GM10248 (cell line): ENCODE results near the gene BCDIN3D.

ENCODE experiments used
- CTCF ChIA-PET: fragments of 300-600 bp; sonication (Branson Sonifier 250); formaldehyde crosslinking; extraction: SDS; loops from one replicate; lab custom pipeline; 2021; ENCODE audit warnings: antibody characterized with exemption; lab: Yijun Ruan, JAX
- POLR2A ChIA-PET: fragments of 350-650 bp; sonication (Branson Sonifier 250); formaldehyde crosslinking; extraction: SDS; loops from one replicate; lab custom pipeline; 2020; ENCODE audit warnings: antibody characterized with exemption; lab: Yijun Ruan, JAX
- DNase-seq: peaks from one replicate; pipeline ENCODE4 v3.0.0; 2012; ENCODE audit errors: extremely low spot score
- CTCF ChIP-seq: IDR thresholded peaks from 2 replicates; pipeline ENCODE4 v1.5.1; 2012; ENCODE audit warnings: mild to moderate bottlenecking, low read depth; ENCODE audit errors: extremely low read depth, missing control alignments, control extremely low read depth

The BCDIN3D gene

GRCh38 chr12:49797449-49797776, 45.5 kb downstream of the BCDIN3D start:
- peak; percentile 17 for DNase-seq
- ChIA-PET CTCF (interaction anchor here (1.0 to 6.0 kb wide), 5 partner anchors 8 to 41 kb away, joined by 3 to 34 read pairs (median 6); no protein-coding TSS in a partner anchor), POLR2A (no interaction called here)
- no peak for TF ChIP-seq CTCF

GRCh38 chr12:49796606-49797448, 46.1 kb downstream of the BCDIN3D start:
- DNase-seq, result peak; percentile 17
- ChIA-PET POLR2A (no interaction called here), CTCF (interaction anchor here (0.8 to 6.0 kb wide), 7 partner anchors 8 to 44 kb away, joined by 3 to 34 read pairs (median 5); no protein-coding TSS in a partner anchor)
- TF ChIP-seq CTCF, result no peak

- POLR2A ChIA-PET, result interaction anchor here (0.6 kb wide), 1 partner anchor 52 kb away, joined by 8 read pairs; no protein-coding TSS in a partner anchor
- TF ChIP-seq CTCF, result no peak
- no peak for DNase-seq
- CTCF ChIA-PET, result interaction anchor here (0.8 to 6.0 kb wide), 6 partner anchors 13 to 44 kb away, joined by 3 to 34 read pairs (median 6); no protein-coding TSS in a partner anchor
Measured at GRCh38 chr12:49796155-49796554, 46.8 kb downstream of the BCDIN3D start.

DNA sequence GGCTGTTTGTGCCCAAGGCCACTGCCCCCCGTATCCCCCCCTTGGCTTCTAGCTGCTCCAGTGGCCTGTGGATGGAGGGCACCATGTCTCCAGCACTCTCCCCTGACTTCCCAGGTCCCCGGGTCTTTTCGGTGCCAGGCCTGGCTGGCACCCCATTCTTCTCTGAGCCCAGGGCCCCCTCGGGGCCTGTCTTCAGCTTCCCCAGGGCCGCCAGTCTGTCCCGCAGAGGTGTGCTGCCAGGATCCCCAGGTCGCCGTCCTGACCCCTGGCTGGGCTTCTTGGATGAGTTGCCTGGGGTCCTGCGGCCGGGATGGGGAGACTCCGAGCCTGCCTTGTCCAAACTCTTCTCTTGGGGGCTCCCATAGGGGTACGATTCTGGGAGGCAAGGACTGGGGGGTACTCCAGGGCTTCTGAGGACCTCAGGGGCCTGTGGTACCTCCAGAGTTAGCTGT, 47.2 kb downstream of the BCDIN3D start:
- CTCF ChIA-PET, result interaction anchor here (0.9 to 6.0 kb wide), 6 partner anchors 15 to 215 kb away, joined by 3 to 34 read pairs (median 6); no protein-coding TSS in a partner anchor
- DNase-seq, result peak; percentile 11
- no peak for TF ChIP-seq CTCF
- POLR2A ChIA-PET, result interaction anchor here (0.6 kb wide), 1 partner anchor 52 kb away, joined by 8 read pairs; no protein-coding TSS in a partner anchor

DNA sequence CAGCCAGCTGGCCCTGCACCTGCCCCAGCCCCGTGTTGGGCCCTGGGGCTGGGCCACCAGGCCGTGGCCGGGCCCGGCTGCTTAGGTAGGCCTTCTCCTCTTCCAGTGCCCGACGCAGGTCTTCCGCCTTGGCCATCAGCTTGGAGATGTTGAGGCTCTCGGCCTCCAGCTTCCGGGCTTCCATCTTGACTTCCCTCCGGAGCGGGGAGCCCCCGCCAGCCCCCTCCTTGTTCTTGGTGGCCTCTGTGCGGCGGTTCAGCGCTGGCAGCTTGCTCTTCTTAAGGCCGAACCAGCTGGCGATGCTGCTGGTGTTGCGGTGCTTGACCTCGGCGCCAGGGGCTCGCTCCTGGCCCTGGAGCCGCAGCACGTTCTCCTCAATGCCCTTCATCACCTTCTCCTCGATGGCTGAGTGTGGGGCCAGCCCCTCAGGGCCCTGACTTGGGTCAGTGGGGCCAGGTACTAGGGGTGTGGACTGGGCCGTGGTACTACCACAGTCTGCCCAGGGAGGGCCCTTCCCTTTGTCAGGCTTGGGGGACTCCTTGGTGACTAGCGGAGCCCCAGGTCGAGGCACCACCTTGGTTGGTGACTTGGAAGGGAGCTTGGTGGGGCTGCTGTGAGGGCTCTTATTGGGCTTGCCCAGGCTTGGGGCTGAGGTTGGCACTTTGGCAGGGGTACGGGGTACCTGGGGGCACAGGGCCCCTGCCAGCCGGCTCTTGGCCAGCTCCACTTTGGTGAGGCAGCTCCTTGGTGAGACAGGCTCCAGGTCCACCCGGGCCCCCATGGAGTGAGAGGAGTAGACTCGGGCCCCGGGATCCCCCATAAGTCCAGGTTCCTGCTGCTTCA, 47.9 kb downstream of the BCDIN3D start:
- peak; percentile 10 for DNase-seq
- TF ChIP-seq CTCF, result no peak
- ChIA-PET POLR2A (interaction anchor here (0.6 kb wide), 1 partner anchor 51 kb away, joined by 8 read pairs; no protein-coding TSS in a partner anchor), CTCF (interaction anchor here (0.9 to 6.0 kb wide), 4 partner anchors 17 to 214 kb away, joined by 3 to 34 read pairs (median 8); no protein-coding TSS in a partner anchor)

- DNase-seq, result peak; percentile 10
- POLR2A ChIA-PET, result no interaction called here
- TF ChIP-seq CTCF, result no peak
- CTCF ChIA-PET, result interaction anchor here (6.0 kb wide), 1 partner anchor 16 kb away, joined by 34 read pairs; no protein-coding TSS in a partner anchor
Measured at GRCh38 chr12:49794021-49794420, 48.9 kb downstream of the BCDIN3D start.
